ENCODE data around the gene SHOX. TPM values are rescaled to one million over a fixed set of nuclear protein-coding genes. Genes with fewer than 3 reads are reported as not detected.

Gene SHOX
- total RNA-seq, 1 donor from 2014 or later = not detected

GRCh38 chrX:633043-633984 lies 2.7 kb downstream of the SHOX start:
- Mint-ChIP-seq H3K9me3 (ENCODE audit: low read depth) (no peaks in the 10 kb centered on the region), H3K4me1 (ENCODE audit: low read depth) (no peaks in the 10 kb centered on the region), H3K4me3 (ENCODE audit: low read depth) (no peak overlapping the region), H3K27ac (no peak overlapping the region), H3K27me3 (peaks cover 81% of the 10 kb centered on the region), H3K36me3 (ENCODE audit: insufficient read depth) (no peaks in the 10 kb centered on the region)
- TF ChIP-seq CTCF (IDR thresholded peaks at IDR 0.05; ENCODE audit: unreplicated experiment) = no peak
- DNase-seq (ENCODE audit: low spot score, unreplicated experiment) = no peak

GRCh38 chrX:633985-634958 lies 3.7 kb downstream of the SHOX start:
- TF ChIP-seq CTCF (IDR thresholded peaks at IDR 0.05; ENCODE audit: unreplicated experiment) = no peak
- Mint-ChIP-seq H3K27ac (no peak overlapping the region), H3K4me3 (ENCODE audit: low read depth) (no peak overlapping the region), H3K9me3 (ENCODE audit: low read depth) (no peaks in the 10 kb centered on the region), H3K4me1 (ENCODE audit: low read depth) (no peaks in the 10 kb centered on the region), H3K27me3 (peaks cover 85% of the 10 kb centered on the region), H3K36me3 (ENCODE audit: insufficient read depth) (no peaks in the 10 kb centered on the region)
- no peak for DNase-seq (ENCODE audit: low spot score, unreplicated experiment)

GRCh38 chrX:635428-636090 lies 5.0 kb downstream of the SHOX start:
- no peaks in the 10 kb centered on the region for H3K4me1 Mint-ChIP-seq (ENCODE audit: low read depth)
- H3K27ac Mint-ChIP-seq = no peak overlapping the region
- DNase-seq (ENCODE audit: low spot score, unreplicated experiment) = no peak
- TF ChIP-seq CTCF (IDR thresholded peaks at IDR 0.05; ENCODE audit: unreplicated experiment) = no peak
- no peaks in the 10 kb centered on the region for H3K9me3 Mint-ChIP-seq (ENCODE audit: low read depth)
- H3K36me3 Mint-ChIP-seq (ENCODE audit: insufficient read depth) = no peaks in the 10 kb centered on the region
- peaks cover 88% of the 10 kb centered on the region for H3K27me3 Mint-ChIP-seq
- H3K4me3 Mint-ChIP-seq (ENCODE audit: low read depth) = no peak overlapping the region

- H3K36me3 Mint-ChIP-seq (ENCODE audit: insufficient read depth) = no peaks in the 10 kb centered on the region
- TF ChIP-seq CTCF (IDR thresholded peaks at IDR 0.05; ENCODE audit: unreplicated experiment) = no peak
- no peaks in the 10 kb centered on the region for H3K9me3 Mint-ChIP-seq (ENCODE audit: low read depth)
- H3K4me1 Mint-ChIP-seq (ENCODE audit: low read depth) = no peaks in the 10 kb centered on the region
- DNase-seq (ENCODE audit: low spot score, unreplicated experiment) = no peak
- no peak overlapping the region for H3K4me3 Mint-ChIP-seq (ENCODE audit: low read depth)
- peak overlapping the region; percentile 10 for H3K27ac Mint-ChIP-seq
- H3K27me3 Mint-ChIP-seq = peaks cover 89% of the 10 kb centered on the region
Measured at GRCh38 chrX:636981-637659, 6.5 kb downstream of the SHOX start.

Measured in progenitor cell of endocrine pancreas (in vitro differentiated cells).